GM12878 (cell line): ENCODE data around the gene SSNA1. TPM values are rescaled to one million over a fixed set of nuclear protein-coding genes. Genes with fewer than 3 reads are reported as not detected.
A peak's percentile ranks its signal among the peaks of the same experiment; 100 is the strongest.

Source experiments
- ATAC-seq: fragments of 200-7000 bp; cut with Tn5 transposase; 3 replicates; pipeline ENCODE4 v1.9.1; 2020; ENCODE audit warnings: mild to moderate bottlenecking, moderate library complexity
- BruUV-seq: library from RNA; stranded (reverse); fragments of 400-500 nt; replicated peaks from 2 replicates; lab custom pipeline; 2021; lab: Mats Ljungman, UMichigan
- CTCF ChIA-PET: fragments of 300-600 bp; sonication (Branson Sonifier 250); formaldehyde crosslinking; extraction: SDS; loops from one replicate; lab custom pipeline; 2021; ENCODE audit warnings: inconsistent platforms; lab: Yijun Ruan, JAX
- POLR2A ChIA-PET: fragments of 350-600 bp; formaldehyde crosslinking; extraction: SDS; loops from one replicate; lab custom pipeline; 2021; ENCODE audit warnings: inconsistent platforms; lab: Charles Lee
- RAD21 ChIA-PET: fragments of 300-600 bp; sonication (Branson Sonifier 250); formaldehyde crosslinking; loops from one replicate; lab custom pipeline; 2023; ENCODE audit warnings: antibody characterized with exemption; ENCODE audit not compliant: unreplicated experiment; lab: Charles Lee
- SMC1A ChIA-PET: fragments of 300-600 bp; sonication (Branson Sonifier 250); formaldehyde crosslinking; loops from one replicate; lab custom pipeline; 2023; ENCODE audit not compliant: unreplicated experiment, uncharacterized antibody; lab: Charles Lee
- DNase-seq: peaks from one replicate; pipeline ENCODE4 v3.0.0-alpha.2; 2011; ENCODE audit warnings: low read depth, low spot score
- FAIRE-seq: peaks from 3 replicates; lab custom pipeline; 2011; peaks lifted over from hg19 to GRCh38; lab: Jason Lieb, UNC
- H2AFZ ChIP-seq: 2 replicates; pipeline ENCODE4 v1.6.0; 2011; ENCODE audit warnings: low read depth, low read length, control low read depth; ENCODE audit not compliant: control insufficient read depth
- H3K27ac ChIP-seq: 2 replicates; pipeline ENCODE4 v1.5.1; 2011; ENCODE audit warnings: control low read depth; ENCODE audit not compliant: control insufficient read depth, insufficient read depth
- H3K27me3 ChIP-seq, 2 experiments: replicated peaks in 1 of 2; 2 replicates each; pipeline versions ENCODE4 v1.6.0 to v1.6.1; 2011; ENCODE audit warnings: low read length in 1 of 2; ENCODE audit not compliant: control insufficient read depth in 2 of 2, insufficient read depth in 2 of 2
- H3K36me3 ChIP-seq, 2 experiments: 2 replicates each; pipeline ENCODE4 v1.5.1; 2011; ENCODE audit warnings: low read length in 1 of 2; ENCODE audit not compliant: control insufficient read depth in 2 of 2, insufficient read depth in 2 of 2
- H3K4me1 ChIP-seq: 2 replicates; pipeline ENCODE4 v1.6.1; 2011; ENCODE audit warnings: mild to moderate bottlenecking, low read length, moderate library complexity, mixed read lengths; ENCODE audit not compliant: control insufficient read depth, insufficient read depth
- H3K4me2 ChIP-seq: 2 replicates; pipeline ENCODE4 v1.6.0; 2011; ENCODE audit warnings: control low read depth; ENCODE audit not compliant: control insufficient read depth, insufficient read depth
- H3K4me3 ChIP-seq: fragments of 200-600 bp; sonication (generic); 2 replicates; pipeline ENCODE4 v1.5.1; 2016
- H3K79me2 ChIP-seq: 2 replicates; pipeline ENCODE4 v1.6.0; 2011; ENCODE audit warnings: low read length; ENCODE audit not compliant: control insufficient read depth, insufficient read depth
- H3K9ac ChIP-seq: 2 replicates; pipeline ENCODE4 v1.8.0; 2011; ENCODE audit warnings: low read length, control low read depth, mixed read lengths; ENCODE audit not compliant: control insufficient read depth, insufficient read depth
- H3K9me3 ChIP-seq: replicated peaks from 3 replicates; pipeline ENCODE4 v1.5.1; 2011; ENCODE audit warnings: mild to moderate bottlenecking, low read length; ENCODE audit not compliant: control insufficient read depth, insufficient read depth
- H4K20me1 ChIP-seq: 2 replicates; pipeline ENCODE4 v1.6.0; 2011; ENCODE audit not compliant: control insufficient read depth, insufficient read depth
- CBFB ChIP-seq: IDR thresholded peaks from 2 replicates; pipeline ENCODE4 v1.6.1; 2016; ENCODE audit warnings: antibody characterized with exemption, low read depth
- HDAC2 ChIP-seq: fragments of 200-600 bp; sonication (generic); IDR thresholded peaks from 2 replicates; pipeline ENCODE4 v1.6.1; 2017
- IKZF2 ChIP-seq, 2 experiments: fragments of 450-650 bp; IDR thresholded peaks; 2 replicates each; pipeline ENCODE4 v1.6.1; 2017; ENCODE audit warnings: mild to moderate bottlenecking in 2 of 2, moderate library complexity in 2 of 2
- NFYB ChIP-seq: IDR thresholded peaks from 2 replicates; pipeline ENCODE4 v1.6.1; 2011; ENCODE audit warnings: low read depth, mild to moderate bottlenecking, low read length, improper control_type of control experiment, moderate library complexity; ENCODE audit not compliant: insufficient read depth
- PML ChIP-seq: IDR thresholded peaks from 2 replicates; pipeline ENCODE4 v1.6.1; 2012; ENCODE audit warnings: low read length, inconsistent platforms
- SMARCA5 ChIP-seq: fragments of 450-650 bp; IDR thresholded peaks from 2 replicates; pipeline ENCODE4 v1.6.1; 2017; ENCODE audit warnings: mild to moderate bottlenecking
- TARDBP ChIP-seq: IDR thresholded peaks from 2 replicates; pipeline ENCODE4 v1.6.1; 2016; ENCODE audit warnings: borderline replicate concordance
- YY1 ChIP-seq: IDR thresholded peaks from 2 replicates; pipeline ENCODE4 v1.6.1; 2011; ENCODE audit warnings: low read depth, mild to moderate bottlenecking, low read length
- WGBS: methylation state at CpG from one replicate; pipeline ENCODE4 v1.1.6; 2016; ENCODE audit warnings: low lambda C conversion rate; ENCODE audit not compliant: insufficient replicate concordance, insufficient coverage; ENCODE audit errors: missing lambda C conversion rate; 5-methylcytosine and 5-hydroxymethylcytosine counted together
- in situ Hi-C: fragments of 300-500 bp; cut with MboI; formaldehyde crosslinking; loops from 9 replicates; pipeline ENCODE4 v1.14.3; 2018; ENCODE audit warnings: mixed read lengths
- intact Hi-C: fragments of 100-400 bp; cut with micrococcal nuclease; formaldehyde crosslinking; loops from one replicate; pipeline ENCODE4 v1.14.2; 2022; ENCODE audit not compliant: unreplicated experiment
- polyA plus RNA-seq, 11 experiments: library from polyadenylated mRNA; depleted of rRNA in 4 of 11; unstranded in 6 of 11; stranded (reverse) in 5 of 11; fragments of >200 nt; fragmentation: Nextera tagmentation in 4 of 11; fragmentation: Illumina TruSeq in 1 of 11; extraction: Ambion mirVana in 4 of 11; extraction: Trizol in 1 of 11; gene quantifications; 1 replicate in 1 of 11; 2 replicates in 10 of 11; pipeline versions ENCODE4 v1.2.1 to v1.2.3, GENCODE V29; 2011 to 2016; ENCODE audit warnings: inconsistent platforms in 2 of 11, missing spikeins in 2 of 11, low read depth in 1 of 11
- total RNA-seq, 4 experiments: library from RNA; depleted of rRNA in 3 of 4; stranded (reverse); fragments of >200 nt in 3 of 4; fragmentation: Illumina TruSeq in 1 of 4; extraction: Trizol in 1 of 4; gene quantifications; 2 replicates each; pipeline versions ENCODE4 v1.2.1 to v1.2.3, GENCODE V29; 2013 to 2021

SSNA1 gene
- total and polyA plus RNA-seq, 10 of the 15 experiments (the other 5 are each of a cell fraction or from before 2014, with no cell fraction given), result 0.63 to 139 (median 78.0) TPM

GRCh38 chr9:137170486-137171148, 17.9 kb upstream of the SSNA1 start:
- Histone ChIP-seq H3K4me3 (no peak overlapping the region), H3K27ac (no peak overlapping the region), H2AFZ (no peak overlapping the region), H3K4me1 (peaks cover 8% of the 10 kb centered on the region; the same call in 1 of the 2 replicates), H4K20me1 (no peaks in the 10 kb centered on the region), H3K27me3 (peaks cover 0 to 8% of the 10 kb centered on the region in 2 experiments; a peak in 3 of 4 replicates), H3K4me2 (peak overlapping the region; percentile 33; the same call in 1 of the 2 replicates), H3K79me2 (no peaks in the 10 kb centered on the region), H3K9me3 (no peaks in the 10 kb centered on the region), H3K36me3 (no peaks in the 10 kb centered on the region), H3K9ac (no peak overlapping the region)
- ChIA-PET RAD21 (interaction anchor here (0.5 to 3.0 kb wide), 2 partner anchors 20 to 43 kb away, joined by 3 to 14 read pairs; no protein-coding TSS in a partner anchor), SMC1A (interaction anchor here (0.6 to 2.7 kb wide), 2 partner anchors 20 to 55 kb away, joined by 3 to 8 read pairs; no protein-coding TSS in a partner anchor), CTCF (interaction anchor here (1.4 kb wide), 1 partner anchor 124 kb away, joined by 4 read pairs; no protein-coding TSS in a partner anchor), POLR2A (interaction anchor here (0.6 to 4.4 kb wide), 8 partner anchors 12 to 75 kb away, joined by 3 to 37 read pairs (median 6); partner anchors contain the start of genes SSNA1 and TPRN)
- WGBS, result 16% methylated on average over 14 of the region's 14 CpGs
- DNase-seq (no peak), ATAC-seq (peak; percentile 8), FAIRE-seq (no peak)
- in situ Hi-C loops, result no loop called here
- TF ChIP-seq IKZF2 (IDR thresholded peaks at IDR 0.05), result no peak
- TF ChIP-seq NFYB, result no peak
- TF ChIP-seq SMARCA5, result no peak
- no peak for TF ChIP-seq YY1
- no peak for TF ChIP-seq HDAC2
- no peak for TF ChIP-seq CBFB
- TF ChIP-seq PML, result no peak
- TF ChIP-seq TARDBP, result no peak
- BruUV-seq, result no TSS peak
- intact Hi-C loops, result no loop called here
